K562 (cell line): ENCODE data around the gene DCAF5. TPM values are rescaled to one million over a fixed set of nuclear protein-coding genes. Genes with fewer than 3 reads are reported as not detected.

ENCODE experiments used
- ATAC-seq: fragments of 200-7000 bp; cut with Tn5 transposase; 3 replicates; pipeline ENCODE4 v1.9.1; 2020; ENCODE audit warnings: moderate library complexity
- BruUV-seq: library from RNA; stranded (reverse); fragments of 400-500 nt; replicated peaks from 2 replicates; lab custom pipeline; 2021; lab: Mats Ljungman, UMichigan
- CTCF ChIA-PET: fragments of 300-600 bp; formaldehyde crosslinking; extraction: SDS; loops from one replicate; lab custom pipeline; 2021; ENCODE audit warnings: low intra/inter-chr PET ratio; lab: Yijun Ruan, JAX
- POLR2A ChIA-PET: fragments of 300-600, 350-650 bp; sonication (Branson Sonifier 250); formaldehyde crosslinking; extraction: SDS; loops from one replicate; lab custom pipeline; 2021; ENCODE audit warnings: antibody characterized with exemption, inconsistent platforms; lab: Yijun Ruan, JAX
- DNase-seq, 4 experiments: peaks; one replicate each; pipeline versions ENCODE4 v3.0.0 to v3.0.0-alpha.2; 2011 to 2018; ENCODE audit warnings: low spot score in 3 of 4, mixed read lengths in 3 of 4; ENCODE audit errors: extremely low read depth in 1 of 4
- FAIRE-seq: peaks from 2 replicates; lab custom pipeline; 2011; peaks lifted over from hg19 to GRCh38; lab: Jason Lieb, UNC
- H2AFZ ChIP-seq: 2 replicates; pipeline ENCODE4 v1.6.0; 2011; ENCODE audit warnings: low read depth, low read length, control low read depth, inconsistent platforms
- H3K27ac ChIP-seq: fragments of 200-600 bp; 3 replicates; pipeline ENCODE4 v1.8.0; 2011; ENCODE audit warnings: low read depth, mild to moderate bottlenecking, control low read depth, inconsistent platforms, low read length, moderate library complexity, mixed read lengths; ENCODE audit errors: extremely low read depth
- H3K27me3 ChIP-seq, 2 experiments: fragments of 300-600 bp in 1 of 2; 2 replicates in 1 of 2; 3 replicates in 1 of 2; pipeline versions ENCODE4 v1.6.0 to v1.8.0; 2011; ENCODE audit warnings: inconsistent platforms in 2 of 2, low read length in 2 of 2, mild to moderate bottlenecking in 1 of 2, mixed read lengths in 1 of 2, moderate library complexity in 1 of 2; ENCODE audit not compliant: control insufficient read depth in 2 of 2, insufficient read depth in 2 of 2
- H3K36me3 ChIP-seq: fragments of 300-600 bp; 3 replicates; pipeline ENCODE4 v1.8.0; 2011; ENCODE audit warnings: mild to moderate bottlenecking, low read length, inconsistent platforms; ENCODE audit not compliant: control insufficient read depth, insufficient read depth
- H3K4me1 ChIP-seq, 2 experiments: fragments of 200-600 bp in 1 of 2; replicated peaks in 1 of 2; 2 replicates in 1 of 2; 3 replicates in 1 of 2; pipeline versions ENCODE4 v1.5.1 to v1.8.0; 2011; ENCODE audit warnings: inconsistent platforms in 2 of 2, low read length in 2 of 2, mild to moderate bottlenecking in 1 of 2, mixed read lengths in 1 of 2, moderate library complexity in 1 of 2; ENCODE audit not compliant: control insufficient read depth in 2 of 2, insufficient read depth in 2 of 2
- H3K4me2 ChIP-seq: 2 replicates; pipeline ENCODE4 v1.6.1; 2011; ENCODE audit warnings: low read length, control low read depth, inconsistent platforms, mixed read lengths; ENCODE audit not compliant: insufficient read depth
- H3K4me3 ChIP-seq: fragments of 200-600 bp; sonication (generic), shearing (Covaris generic); 2 replicates; pipeline ENCODE4 v1.5.1; 2016; ENCODE audit warnings: control low read depth, inconsistent platforms
- H3K79me2 ChIP-seq: fragments of 200-600 bp; 3 replicates; pipeline ENCODE4 v1.8.0; 2011; ENCODE audit warnings: low read length, inconsistent platforms; ENCODE audit not compliant: control insufficient read depth, insufficient read depth
- H3K9ac ChIP-seq, 2 experiments: 2 replicates each; pipeline versions ENCODE4 v1.6.0 to v1.6.1; 2011; ENCODE audit warnings: low read depth in 2 of 2, low read length in 2 of 2, control low read depth in 1 of 2, inconsistent platforms in 1 of 2, mild to moderate bottlenecking in 1 of 2, mixed read lengths in 1 of 2; ENCODE audit not compliant: insufficient read depth in 1 of 2
- H3K9me1 ChIP-seq: one replicate; pipeline ENCODE4 v1.6.0; 2011; ENCODE audit warnings: inconsistent platforms, mild to moderate bottlenecking, low read length, moderate library complexity; ENCODE audit not compliant: control insufficient read depth, insufficient read depth
- H3K9me3 ChIP-seq: replicated peaks from 2 replicates; pipeline ENCODE4 v1.5.1; 2011; ENCODE audit warnings: low read depth, low read length, inconsistent platforms; ENCODE audit not compliant: control insufficient read depth, insufficient read depth
- H4K20me1 ChIP-seq: replicated peaks from 2 replicates; pipeline ENCODE4 v1.6.1; 2011; ENCODE audit warnings: low read length, inconsistent platforms, mixed read lengths; ENCODE audit not compliant: control insufficient read depth, insufficient read depth
- AFF4 ChIP-seq: sonication (generic); formaldehyde crosslinking; IDR thresholded peaks from 2 replicates; pipeline ENCODE4 v1.8.0; 2023; ENCODE audit warnings: mild to moderate bottlenecking, missing genetic modification reagents
- CBFB ChIP-seq: sonication (generic); formaldehyde crosslinking; IDR thresholded peaks from 2 replicates; pipeline ENCODE4 v1.4.0; 2020; ENCODE audit warnings: mild to moderate bottlenecking, missing genetic modification reagents
- E2F4 ChIP-seq: sonication (generic); formaldehyde crosslinking; IDR thresholded peaks from 2 replicates; pipeline ENCODE4 v1.8.0; 2022; ENCODE audit warnings: mild to moderate bottlenecking, low read depth, missing genetic modification reagents
- MED1 ChIP-seq: sonication (generic); formaldehyde crosslinking; IDR thresholded peaks from 2 replicates; pipeline ENCODE4 v1.8.1; 2023; ENCODE audit warnings: missing genetic modification reagents, borderline replicate concordance
- NFIC ChIP-seq: fragments of 450-650 bp; IDR thresholded peaks from 2 replicates; pipeline ENCODE4 v1.6.1; 2017; ENCODE audit warnings: mild to moderate bottlenecking, inconsistent platforms
- NFIX ChIP-seq: fragments of 250-450 bp; sonication (Bioruptor Pico); IDR thresholded peaks from 2 replicates; pipeline ENCODE4 v1.4.0; 2020; ENCODE audit warnings: low read depth, mild to moderate bottlenecking, moderate library complexity
- RFX1 ChIP-seq: fragments of 450-650 bp; IDR thresholded peaks from 2 replicates; pipeline ENCODE4 v1.6.1; 2016; ENCODE audit warnings: mild to moderate bottlenecking, moderate library complexity
- SRSF1 ChIP-seq: fragments of 200-400 bp; formaldehyde crosslinking; IDR thresholded peaks from 2 replicates; pipeline ENCODE4 v1.6.1; 2017; ENCODE audit warnings: mild to moderate bottlenecking, low read depth, low read length, moderate library complexity
- TFAP4 ChIP-seq: sonication (generic); formaldehyde crosslinking; IDR thresholded peaks from 2 replicates; pipeline ENCODE4 v1.8.0; 2022; ENCODE audit warnings: missing genetic modification reagents, mild to moderate bottlenecking, moderate library complexity, borderline replicate concordance
- TFE3 ChIP-seq: fragments of 450-650 bp; formaldehyde crosslinking; IDR thresholded peaks from 2 replicates; pipeline ENCODE4 v1.4.0; 2020; ENCODE audit warnings: mild to moderate bottlenecking, mixed read lengths
- ZFP30 ChIP-seq: fragments of 250-450 bp; sonication (Bioruptor Pico); IDR thresholded peaks from 2 replicates; pipeline ENCODE4 v1.8.0; 2022; ENCODE audit warnings: moderate library complexity, mild to moderate bottlenecking, inconsistent platforms, borderline replicate concordance
- ZNF408 ChIP-seq: fragments of 250-450 bp; sonication (Bioruptor Pico); IDR thresholded peaks from 2 replicates; pipeline ENCODE4 v1.4.0; 2020; ENCODE audit warnings: low read depth, mild to moderate bottlenecking, moderate library complexity
- ZSCAN29 ChIP-seq: fragments of 450-650 bp; IDR thresholded peaks from 2 replicates; pipeline ENCODE4 v1.6.1; 2017
- WGBS: fragments of 100-300 bp; shearing (Covaris generic); methylation state at CpG from one replicate; pipeline ENCODE4 v1.1.6; 2016; ENCODE audit warnings: low coverage, mixed read lengths; ENCODE audit not compliant: insufficient coverage; ENCODE audit errors: missing lambda C conversion rate; 5-methylcytosine and 5-hydroxymethylcytosine counted together
- in situ Hi-C: fragments of 300-500 bp; cut with MboI; formaldehyde crosslinking; loops from 4 replicates; pipeline ENCODE4 v1.15.0; 2018; ENCODE audit warnings: inconsistent platforms, mixed read lengths
- intact Hi-C: fragments of 100-400 bp; cut with micrococcal nuclease; formaldehyde crosslinking; loops from 2 replicates; pipeline ENCODE4 v1.14.2; 2022
- polyA plus RNA-seq, 8 experiments: library from polyadenylated mRNA; depleted of rRNA in 4 of 8; stranded (reverse) in 5 of 8; unstranded in 3 of 8; fragments of >200 nt; fragmentation: Nextera tagmentation in 2 of 8; fragmentation: Illumina TruSeq in 1 of 8; extraction: Ambion mirVana in 2 of 8; extraction: Trizol in 1 of 8; gene quantifications; 2 replicates each; pipeline versions ENCODE4 v1.2.1 to v1.2.3, GENCODE V29; 2011 to 2014; ENCODE audit warnings: inconsistent platforms in 1 of 8, missing spikeins in 1 of 8
- total RNA-seq, 7 experiments: library from RNA; depleted of rRNA in 6 of 7; stranded (reverse); fragments of >200 nt in 6 of 7; fragmentation: Illumina TruSeq in 2 of 7; extraction: Trizol in 2 of 7; gene quantifications; 2 replicates each; pipeline versions ENCODE4 v1.2.1 to v1.2.3, GENCODE V29; 2011 to 2021; ENCODE audit warnings: low replicate concordance in 1 of 7

The DCAF5 gene
- total and polyA plus RNA-seq, 9 of the 15 experiments (the other 6 are each of a cell fraction or from before 2014, with no cell fraction given): 5.6 to 24.1 (median 12.7) TPM

- TF ChIP-seq E2F4 (CRISPR knock-in tag) (no peak), MED1 (CRISPR knock-in tag) (no peak), TFAP4 (no peak), CBFB (CRISPR knock-in tag) (no peak), ZNF408 (no peak)
These were observed 103.2 kb downstream of the DCAF5 start (continued) for GRCh38 chr14:69049675-69050074.

GRCh38 chr14:69048456-69048855 is 104.5 kb downstream of the DCAF5 start:
- Histone ChIP-seq H3K4me2 (no peak overlapping the region), H4K20me1 (no peaks in the 10 kb centered on the region), H3K79me2 (no peaks in the 10 kb centered on the region), H2AFZ (no peak overlapping the region), H3K36me3 (peaks cover 4% of the 10 kb centered on the region; the same call in 1 of the 3 replicates), H3K4me1 (no peaks in the 10 kb centered on the region; a peak in 1 of 5 replicates), H3K27me3 (peaks cover 0 to 10% of the 10 kb centered on the region in 2 experiments; a peak in 3 of 5 replicates), H3K9me3 (no peaks in the 10 kb centered on the region), H3K4me3 (no peak overlapping the region), H3K9ac (no peak overlapping the region), H3K27ac (no peak overlapping the region), H3K9me1 (no peaks in the 10 kb centered on the region)
- no peak for FAIRE-seq
- 32% methylated on average over 3 of the region's 3 CpGs for WGBS
- ChIA-PET CTCF (no interaction called here), POLR2A (interaction anchor here (1.0 kb wide), 1 partner anchor 11 kb away, joined by 4 read pairs; no protein-coding TSS in a partner anchor)
- intact Hi-C loops: no loop called here
- no TSS peak for BruUV-seq
- in situ Hi-C loops: no loop called here
- no peak for TF ChIP-seq ZSCAN29
- no peak for TF ChIP-seq TFE3 (CRISPR knock-in tag)
- TF ChIP-seq ZFP30 (CRISPR knock-in tag): no peak
- TF ChIP-seq NFIC: peak; percentile 90
- no peak for TF ChIP-seq SRSF1
- no peak for TF ChIP-seq AFF4 (CRISPR knock-in tag)
- TF ChIP-seq RFX1: no peak
- peak; percentile 59 for TF ChIP-seq NFIX (CRISPR knock-in tag)
- DNase-seq: peak in 1 of 4 experiments; percentile 8
- ATAC-seq: peak; percentile 39; the same call in 1 of the 3 replicates
